CD14-positive monocyte (primary cell): ENCODE data around the gene PSMD14. TPM values are rescaled to one million over a fixed set of nuclear protein-coding genes. Genes with fewer than 3 reads are reported as not detected.

Experiments used
- DNase-seq, 3 donors: peaks; one replicate each; pipeline ENCODE4 v3.0.0-alpha.2; 2011 to 2022
- H2AFZ ChIP-seq: 2 replicates; pipeline ENCODE4 v1.6.0; 2012; ENCODE audit warnings: mild to moderate bottlenecking, low read depth, low read length, inconsistent platforms; ENCODE audit not compliant: insufficient read depth, poor library complexity, severe bottlenecking
- H3K27ac ChIP-seq, 2 donors: 1 replicate in 1 of 2; 2 replicates in 1 of 2; pipeline ENCODE4 v1.5.1; 2012 to 2013; ENCODE audit warnings: low read length in 2 of 2, control low read depth in 1 of 2, inconsistent platforms in 1 of 2, low read depth in 1 of 2, mild to moderate bottlenecking in 1 of 2
- H3K27me3 ChIP-seq, 2 donors: one replicate each; pipeline versions ENCODE4 v1.6.0 to v1.6.1; 2011 to 2013; ENCODE audit warnings: low read length in 2 of 2; ENCODE audit not compliant: control insufficient read depth in 2 of 2, insufficient read depth in 2 of 2
- H3K36me3 ChIP-seq, 2 donors: replicated peaks in 1 of 2; 1 replicate in 1 of 2; 2 replicates in 1 of 2; pipeline versions ENCODE4 v1.5.1 to v1.6.1; 2012 to 2013; ENCODE audit warnings: low read length in 2 of 2, control low read depth in 1 of 2, inconsistent platforms in 1 of 2, mild to moderate bottlenecking in 1 of 2; ENCODE audit not compliant: insufficient read depth in 2 of 2, control insufficient read depth in 1 of 2
- H3K4me1 ChIP-seq, 2 donors: 1 replicate in 1 of 2; 2 replicates in 1 of 2; pipeline versions ENCODE4 v1.5.1 to v1.6.1; 2012 to 2013; ENCODE audit warnings: low read length in 2 of 2, control low read depth in 1 of 2, inconsistent platforms in 1 of 2, mild to moderate bottlenecking in 1 of 2, moderate library complexity in 1 of 2; ENCODE audit not compliant: insufficient read depth in 2 of 2, control insufficient read depth in 1 of 2
- H3K4me2 ChIP-seq: replicated peaks from 2 replicates; pipeline ENCODE3; 2012; ENCODE audit warnings: low read length, moderate library complexity, mild to moderate bottlenecking; ENCODE audit not compliant: poor library complexity, severe bottlenecking; ENCODE audit errors: extremely low read depth
- H3K4me3 ChIP-seq, 3 experiments: fragments of 200-600 bp in 1 of 3; sonication (generic) in 1 of 3; replicated peaks in 1 of 3; 1 replicate in 2 of 3; 2 replicates in 1 of 3; pipeline ENCODE4 v1.5.1; 2011 to 2013; ENCODE audit warnings: low read length in 3 of 3, mild to moderate bottlenecking in 3 of 3, control low read depth in 2 of 3, low read depth in 2 of 3, inconsistent platforms in 1 of 3, moderate library complexity in 1 of 3
- H3K79me2 ChIP-seq: 2 replicates; pipeline ENCODE4 v1.6.0; 2012; ENCODE audit warnings: mild to moderate bottlenecking, control low read depth, inconsistent platforms, low read length, moderate library complexity; ENCODE audit not compliant: insufficient read depth
- H3K9ac ChIP-seq: 2 replicates; pipeline ENCODE4 v1.6.0; 2017; ENCODE audit warnings: low read length, mild to moderate bottlenecking; ENCODE audit not compliant: insufficient read depth, poor library complexity, severe bottlenecking
- H3K9me3 ChIP-seq, 2 donors: replicated peaks in 1 of 2; 1 replicate in 1 of 2; 2 replicates in 1 of 2; pipeline versions ENCODE4 v1.5.1 to v1.6.1; 2012 to 2013; ENCODE audit warnings: low read length in 2 of 2, control low read depth in 1 of 2; ENCODE audit not compliant: control insufficient read depth in 1 of 2, insufficient read depth in 1 of 2
- H4K20me1 ChIP-seq: 2 replicates; pipeline ENCODE4 v1.6.0; 2012; ENCODE audit warnings: mild to moderate bottlenecking, low read length, control low read depth, moderate library complexity; ENCODE audit not compliant: insufficient read depth
- H3K27ac Mint-ChIP-seq, 7 donors: one replicate each; pipeline ENCODE4 v1.8.0; 2020; ENCODE audit warnings: mild to moderate bottlenecking in 7 of 7, mixed read lengths in 7 of 7, moderate library complexity in 6 of 7, inconsistent platforms in 2 of 7
- H3K27me3 Mint-ChIP-seq, 3 donors: one replicate each; pipeline ENCODE4 v1.8.0; 2021 to 2022; ENCODE audit warnings: low read depth in 3 of 3, mild to moderate bottlenecking in 3 of 3, mixed read lengths in 3 of 3, moderate library complexity in 3 of 3, inconsistent platforms in 1 of 3
- H3K36me3 Mint-ChIP-seq, 2 donors: one replicate each; pipeline ENCODE4 v1.8.0; 2020; ENCODE audit warnings: mixed read lengths in 2 of 2, inconsistent platforms in 1 of 2, mild to moderate bottlenecking in 1 of 2
- H3K4me1 Mint-ChIP-seq: one replicate; pipeline ENCODE4 v1.8.0; 2020; ENCODE audit warnings: mild to moderate bottlenecking, mixed read lengths
- H3K4me3 Mint-ChIP-seq, 2 donors: one replicate each; pipeline ENCODE4 v1.8.0; 2020; ENCODE audit warnings: mild to moderate bottlenecking in 2 of 2, mixed read lengths in 2 of 2, moderate library complexity in 1 of 2
- H3K9me3 Mint-ChIP-seq, 7 donors: one replicate each; pipeline ENCODE4 v1.8.0; 2020 to 2022; ENCODE audit warnings: mixed read lengths in 7 of 7, mild to moderate bottlenecking in 6 of 7, moderate library complexity in 6 of 7, inconsistent platforms in 2 of 7
- WGBS: methylation state at CpG from one replicate; pipeline ENCODE4 v1.1.5; 2013; ENCODE audit warnings: missing lambda C conversion rate; ENCODE audit not compliant: insufficient coverage; 5-methylcytosine and 5-hydroxymethylcytosine counted together
- intact Hi-C, 2 donors: fragments of 100-400 bp; cut with micrococcal nuclease; formaldehyde crosslinking; loops; one replicate each; pipeline versions ENCODE4 v1.15.0 to v1.15.1; 2023
- polyA plus RNA-seq, 3 donors: library from polyadenylated mRNA; depleted of rRNA in 1 of 3; unstranded in 2 of 3; stranded (reverse) in 1 of 3; fragments of 300-500 nt in 2 of 3; fragments of >200 nt in 1 of 3; fragmentation: Illumina TruSeq in 2 of 3; gene quantifications; 1 replicate in 2 of 3; 2 replicates in 1 of 3; pipeline ENCODE4 v1.2.3, GENCODE V29; 2012 to 2021
- TF ChIP-seq, protein P1 (sequence below): fragments of 200-600 bp; IDR thresholded peaks from one replicate; pipeline ENCODE4 v1.8.0; 2022; ENCODE audit warnings: antibody characterized with exemption, mild to moderate bottlenecking

Gene PSMD14
- polyA plus RNA-seq, 3 donors, result 8.7 to 37.8 (median 29.3) TPM

GRCh38 chr2:161351678-161352077 lies 43.5 kb downstream of the PSMD14 start:
- Histone ChIP-seq H3K36me3 (peaks cover 2 to 3% of the 10 kb centered on the region in 2 donors), H2AFZ (no peak overlapping the region), H3K27ac (no peak overlapping the region), H4K20me1 (peaks cover 5% of the 10 kb centered on the region), H3K4me3 (no peak overlapping the region), H3K79me2 (peaks cover 35% of the 10 kb centered on the region), H3K27me3 (no peaks in the 10 kb centered on the region), H3K9ac (no peak overlapping the region), H3K9me3 (no peaks in the 10 kb centered on the region), H3K4me2 (no peak overlapping the region), H3K4me1 (no peaks in the 10 kb centered on the region)
- intact Hi-C loops, result no loop called here
- H3K9me3 Mint-ChIP-seq, result peaks cover 0 to 1% (median 0%) of the 10 kb centered on the region in 7 donors
- WGBS, result no CpG with 5 or more reads among the region's 6 CpGs
- peaks cover 2% of the 10 kb centered on the region for H3K4me1 Mint-ChIP-seq
- TF ChIP-seq, protein P1, sequence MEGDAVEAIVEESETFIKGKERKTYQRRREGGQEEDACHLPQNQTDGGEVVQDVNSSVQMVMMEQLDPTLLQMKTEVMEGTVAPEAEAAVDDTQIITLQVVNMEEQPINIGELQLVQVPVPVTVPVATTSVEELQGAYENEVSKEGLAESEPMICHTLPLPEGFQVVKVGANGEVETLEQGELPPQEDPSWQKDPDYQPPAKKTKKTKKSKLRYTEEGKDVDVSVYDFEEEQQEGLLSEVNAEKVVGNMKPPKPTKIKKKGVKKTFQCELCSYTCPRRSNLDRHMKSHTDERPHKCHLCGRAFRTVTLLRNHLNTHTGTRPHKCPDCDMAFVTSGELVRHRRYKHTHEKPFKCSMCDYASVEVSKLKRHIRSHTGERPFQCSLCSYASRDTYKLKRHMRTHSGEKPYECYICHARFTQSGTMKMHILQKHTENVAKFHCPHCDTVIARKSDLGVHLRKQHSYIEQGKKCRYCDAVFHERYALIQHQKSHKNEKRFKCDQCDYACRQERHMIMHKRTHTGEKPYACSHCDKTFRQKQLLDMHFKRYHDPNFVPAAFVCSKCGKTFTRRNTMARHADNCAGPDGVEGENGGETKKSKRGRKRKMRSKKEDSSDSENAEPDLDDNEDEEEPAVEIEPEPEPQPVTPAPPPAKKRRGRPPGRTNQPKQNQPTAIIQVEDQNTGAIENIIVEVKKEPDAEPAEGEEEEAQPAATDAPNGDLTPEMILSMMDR, result no peak
- no peaks in the 10 kb centered on the region for H3K27me3 Mint-ChIP-seq
- H3K27ac Mint-ChIP-seq, result no peak overlapping the region
- DNase-seq, result no peak
- H3K36me3 Mint-ChIP-seq, result peaks cover 14 to 18% of the 10 kb centered on the region in 2 donors
- no peak overlapping the region for H3K4me3 Mint-ChIP-seq

- H3K36me3 Mint-ChIP-seq, result peaks cover 8 to 13% of the 10 kb centered on the region in 2 donors
- Histone ChIP-seq H3K4me2 (no peak overlapping the region), H3K36me3 (peaks cover 0 to 2% of the 10 kb centered on the region in 2 donors), H3K9me3 (no peaks in the 10 kb centered on the region), H4K20me1 (peaks cover 5% of the 10 kb centered on the region), H3K4me3 (no peak overlapping the region), H3K4me1 (no peaks in the 10 kb centered on the region), H3K27ac (no peak overlapping the region), H3K79me2 (peaks cover 26% of the 10 kb centered on the region), H3K9ac (no peak overlapping the region), H2AFZ (no peak overlapping the region), H3K27me3 (no peaks in the 10 kb centered on the region)
- peaks cover 0 to 1% (median 0%) of the 10 kb centered on the region in 7 donors for H3K9me3 Mint-ChIP-seq
- TF ChIP-seq, protein P1, result no peak
- H3K27me3 Mint-ChIP-seq, result no peaks in the 10 kb centered on the region
- no peak overlapping the region for H3K4me3 Mint-ChIP-seq
- intact Hi-C loops, result no loop called here
- DNase-seq, result no peak
- peak overlapping the region in 2 of 7 donors; percentile 5 to 14 for H3K27ac Mint-ChIP-seq
- peaks cover 2% of the 10 kb centered on the region for H3K4me1 Mint-ChIP-seq
Measured at GRCh38 chr2:161352719-161353118, 44.5 kb downstream of the PSMD14 start.
